Measurements from ENCODE around the gene CTSD. TPM values are rescaled to one million over a fixed set of nuclear protein-coding genes. Genes with fewer than 3 reads are reported as not detected.

CTSD gene
- polyA plus RNA-seq, 1 of the 3 experiments (the other 2 are of a cell fraction) = 187 TPM

DNA sequence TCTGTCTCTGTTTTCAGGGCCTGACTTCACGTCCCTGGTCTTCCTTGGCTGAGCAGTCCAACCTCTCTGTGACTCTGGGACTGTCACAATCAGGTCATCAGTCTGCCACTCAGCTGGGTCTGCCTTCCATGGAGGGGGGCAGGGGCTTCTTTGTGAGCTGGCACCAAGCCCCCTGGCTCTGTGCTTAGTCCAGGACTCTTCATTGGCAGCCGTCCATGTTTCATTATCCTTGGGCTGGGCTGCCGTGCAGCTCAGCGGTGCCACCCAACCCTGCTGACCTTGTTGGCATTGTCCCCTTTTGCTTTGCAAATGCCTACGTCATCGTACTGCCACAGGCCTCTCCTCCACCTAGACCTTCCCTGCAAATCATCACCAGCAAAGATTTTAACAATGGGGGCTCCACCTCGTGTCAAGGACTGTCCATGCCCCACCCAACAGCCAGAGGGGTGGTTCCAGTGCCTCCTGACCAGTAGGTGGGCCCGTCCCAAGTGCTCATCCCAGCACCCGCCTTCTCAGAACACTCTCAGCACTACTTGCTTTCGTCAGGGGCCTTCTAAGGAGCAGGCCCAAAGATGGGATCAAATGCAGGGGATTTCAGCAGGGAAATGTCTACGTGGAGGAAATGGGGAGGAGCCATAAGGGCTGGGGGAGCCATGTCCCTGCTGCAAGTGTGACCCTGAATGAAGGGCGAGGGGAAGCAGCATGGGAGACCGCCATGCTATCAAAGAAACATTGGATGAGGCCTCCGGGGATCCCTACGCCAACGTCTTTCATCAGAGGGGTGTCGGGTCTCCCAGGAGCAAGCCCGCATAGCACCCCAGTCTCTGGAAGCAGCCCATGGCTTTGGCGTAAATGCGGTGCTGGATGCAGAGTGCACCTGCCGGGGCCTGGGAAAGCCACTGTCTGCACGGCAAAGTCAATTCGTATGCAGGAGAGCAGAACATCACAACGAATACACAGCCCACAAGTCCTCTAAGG is 48.5 kb downstream of the CTSD start:
- Histone ChIP-seq H3K79me2 (ENCODE audit: insufficient read depth) (no peaks in the 10 kb centered on the region), H3K4me1 (ENCODE audit: control insufficient read depth in 1 of 2, insufficient read depth in 2 of 2, low read depth in 1 of 2, low read length in 1 of 2) (peaks cover 0 to 8% of the 10 kb centered on the region in 2 experiments; a peak in 1 of 4 replicates), H2AFZ (ENCODE audit: low read depth) (no peak overlapping the region), H3K27ac (ENCODE audit: low read depth in 2 of 2, low read length in 1 of 2) (no peak overlapping the region), H3K4me3 (ENCODE audit: low read depth in 2 of 2, low read length in 1 of 2) (no peak overlapping the region), H3F3A (replicated peaks; ENCODE audit: insufficient read depth) (no peaks in the 10 kb centered on the region), H3K9me2 (no peaks in the 10 kb centered on the region), H3K9me3 (no peaks in the 10 kb centered on the region; the same call in 1 of the 2 replicates), H3K9ac (no peak overlapping the region), H3K27me3 (ENCODE audit: insufficient read depth) (no peaks in the 10 kb centered on the region; the same call in 1 of the 2 replicates), H4K20me1 (ENCODE audit: insufficient read depth) (no peaks in the 10 kb centered on the region), H3K4me2 (no peak overlapping the region), H3K36me3 (replicated peaks in 1 of 2; ENCODE audit: control insufficient read depth in 1 of 2, insufficient read depth in 2 of 2, low read length in 1 of 2) (no peaks in the 10 kb centered on the region)
- CTCF ChIA-PET = interaction anchor here (1.3 to 3.9 kb wide), 2 partner anchors 21 to 118 kb away, joined by 4 to 19 read pairs; no protein-coding TSS in a partner anchor
- WGBS (ENCODE audit: low lambda C conversion rate) = 64% methylated on average over 22 of the region's 24 CpGs
- POLR2A ChIA-PET = no interaction called here
- no peak for DNase-seq
- TF ChIP-seq GATA2 (CRISPR knock-in tag; IDR thresholded peaks at IDR 0.05) (0 out of 2 replicates have a peak, but pooled peaks have one; percentile 11), CHD2 (IDR thresholded peaks at IDR 0.05; ENCODE audit: low read length, partially characterized antibody) (no peak)

DNA sequence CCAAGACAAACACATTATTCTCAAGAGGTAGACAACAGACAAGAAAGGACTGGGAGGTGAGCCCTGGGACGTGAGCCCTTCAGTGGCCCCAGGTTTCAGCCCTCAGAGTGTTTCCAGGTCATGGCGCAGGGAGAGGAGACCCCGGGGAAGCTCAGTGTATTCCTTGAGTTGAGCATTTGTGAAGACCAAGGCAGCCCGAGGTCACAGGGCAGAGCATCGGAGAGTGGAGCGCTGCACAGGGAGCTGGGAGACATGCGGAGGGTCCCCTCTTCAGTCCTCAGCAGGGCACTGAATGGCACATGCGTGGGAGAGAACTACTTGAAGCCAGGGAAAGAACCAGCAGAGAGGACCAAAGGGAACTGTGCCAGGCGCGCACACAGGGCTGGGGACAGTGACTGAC is 55.0 kb downstream of the CTSD start:
- Histone ChIP-seq H3K36me3 (replicated peaks in 1 of 2; ENCODE audit: control insufficient read depth in 1 of 2, insufficient read depth in 2 of 2, low read length in 1 of 2) (no peaks in the 10 kb centered on the region), H3K79me2 (ENCODE audit: insufficient read depth) (no peaks in the 10 kb centered on the region), H3K9me2 (no peaks in the 10 kb centered on the region), H4K20me1 (ENCODE audit: insufficient read depth) (no peaks in the 10 kb centered on the region), H3K9ac (no peak overlapping the region), H3K4me3 (ENCODE audit: low read depth in 2 of 2, low read length in 1 of 2) (no peak overlapping the region), H3K9me3 (no peaks in the 10 kb centered on the region; the same call in 1 of the 2 replicates), H3F3A (replicated peaks; ENCODE audit: insufficient read depth) (no peaks in the 10 kb centered on the region), H3K4me1 (ENCODE audit: control insufficient read depth in 1 of 2, insufficient read depth in 2 of 2, low read depth in 1 of 2, low read length in 1 of 2) (no peaks in the 10 kb centered on the region; a peak in 1 of 4 replicates), H2AFZ (ENCODE audit: low read depth) (no peak overlapping the region), H3K4me2 (no peak overlapping the region), H3K27me3 (ENCODE audit: insufficient read depth) (no peaks in the 10 kb centered on the region; the same call in 1 of the 2 replicates), H3K27ac (ENCODE audit: low read depth in 2 of 2, low read length in 1 of 2) (no peak overlapping the region)
- POLR2A ChIA-PET = no interaction called here
- CTCF ChIA-PET = interaction anchor here (4.0 to 5.6 kb wide), 2 partner anchors 15 to 123 kb away, joined by 36 to 46 read pairs; no protein-coding TSS in a partner anchor
- WGBS (ENCODE audit: low lambda C conversion rate) = 68% methylated on average over 10 of the region's 10 CpGs
- no peak for DNase-seq
- TF ChIP-seq RXRA (IDR thresholded peaks at IDR 0.05; ENCODE audit: borderline replicate concordance, low read depth) (no peak), EP300 (IDR thresholded peaks at IDR 0.05; ENCODE audit: borderline replicate concordance in 1 of 2, low read depth in 1 of 2, low read length in 1 of 2) (no peak), RCOR1 (IDR thresholded peaks at IDR 0.05; ENCODE audit: low read length) (no peak), JUND (IDR thresholded peaks at IDR 0.05) (no peak), YY1 (IDR thresholded peaks at IDR 0.05; ENCODE audit: low read depth) (no peak), GABPA (IDR thresholded peaks at IDR 0.05; ENCODE audit: low read depth) (no peak), RAD21 (IDR thresholded peaks at IDR 0.05; ENCODE audit: low read length) (no peak), TEAD4 (IDR thresholded peaks at IDR 0.05; ENCODE audit: borderline replicate concordance, insufficient read depth) (no peak)
- TF ChIP-seq, protein P1, sequence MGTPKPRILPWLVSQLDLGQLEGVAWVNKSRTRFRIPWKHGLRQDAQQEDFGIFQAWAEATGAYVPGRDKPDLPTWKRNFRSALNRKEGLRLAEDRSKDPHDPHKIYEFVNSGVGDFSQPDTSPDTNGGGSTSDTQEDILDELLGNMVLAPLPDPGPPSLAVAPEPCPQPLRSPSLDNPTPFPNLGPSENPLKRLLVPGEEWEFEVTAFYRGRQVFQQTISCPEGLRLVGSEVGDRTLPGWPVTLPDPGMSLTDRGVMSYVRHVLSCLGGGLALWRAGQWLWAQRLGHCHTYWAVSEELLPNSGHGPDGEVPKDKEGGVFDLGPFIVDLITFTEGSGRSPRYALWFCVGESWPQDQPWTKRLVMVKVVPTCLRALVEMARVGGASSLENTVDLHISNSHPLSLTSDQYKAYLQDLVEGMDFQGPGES (IDR thresholded peaks at IDR 0.05; ENCODE audit: low read depth, low read length) = no peak
- TF ChIP-seq, protein P2, sequence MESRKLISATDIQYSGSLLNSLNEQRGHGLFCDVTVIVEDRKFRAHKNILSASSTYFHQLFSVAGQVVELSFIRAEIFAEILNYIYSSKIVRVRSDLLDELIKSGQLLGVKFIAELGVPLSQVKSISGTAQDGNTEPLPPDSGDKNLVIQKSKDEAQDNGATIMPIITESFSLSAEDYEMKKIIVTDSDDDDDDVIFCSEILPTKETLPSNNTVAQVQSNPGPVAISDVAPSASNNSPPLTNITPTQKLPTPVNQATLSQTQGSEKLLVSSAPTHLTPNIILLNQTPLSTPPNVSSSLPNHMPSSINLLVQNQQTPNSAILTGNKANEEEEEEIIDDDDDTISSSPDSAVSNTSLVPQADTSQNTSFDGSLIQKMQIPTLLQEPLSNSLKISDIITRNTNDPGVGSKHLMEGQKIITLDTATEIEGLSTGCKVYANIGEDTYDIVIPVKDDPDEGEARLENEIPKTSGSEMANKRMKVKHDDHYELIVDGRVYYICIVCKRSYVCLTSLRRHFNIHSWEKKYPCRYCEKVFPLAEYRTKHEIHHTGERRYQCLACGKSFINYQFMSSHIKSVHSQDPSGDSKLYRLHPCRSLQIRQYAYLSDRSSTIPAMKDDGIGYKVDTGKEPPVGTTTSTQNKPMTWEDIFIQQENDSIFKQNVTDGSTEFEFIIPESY (IDR thresholded peaks at IDR 0.05; ENCODE audit: borderline replicate concordance, low read depth) = no peak
- TF ChIP-seq, protein P3, sequence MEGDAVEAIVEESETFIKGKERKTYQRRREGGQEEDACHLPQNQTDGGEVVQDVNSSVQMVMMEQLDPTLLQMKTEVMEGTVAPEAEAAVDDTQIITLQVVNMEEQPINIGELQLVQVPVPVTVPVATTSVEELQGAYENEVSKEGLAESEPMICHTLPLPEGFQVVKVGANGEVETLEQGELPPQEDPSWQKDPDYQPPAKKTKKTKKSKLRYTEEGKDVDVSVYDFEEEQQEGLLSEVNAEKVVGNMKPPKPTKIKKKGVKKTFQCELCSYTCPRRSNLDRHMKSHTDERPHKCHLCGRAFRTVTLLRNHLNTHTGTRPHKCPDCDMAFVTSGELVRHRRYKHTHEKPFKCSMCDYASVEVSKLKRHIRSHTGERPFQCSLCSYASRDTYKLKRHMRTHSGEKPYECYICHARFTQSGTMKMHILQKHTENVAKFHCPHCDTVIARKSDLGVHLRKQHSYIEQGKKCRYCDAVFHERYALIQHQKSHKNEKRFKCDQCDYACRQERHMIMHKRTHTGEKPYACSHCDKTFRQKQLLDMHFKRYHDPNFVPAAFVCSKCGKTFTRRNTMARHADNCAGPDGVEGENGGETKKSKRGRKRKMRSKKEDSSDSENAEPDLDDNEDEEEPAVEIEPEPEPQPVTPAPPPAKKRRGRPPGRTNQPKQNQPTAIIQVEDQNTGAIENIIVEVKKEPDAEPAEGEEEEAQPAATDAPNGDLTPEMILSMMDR (IDR thresholded peaks at IDR 0.05) = no peak
- TF ChIP-seq, protein P4, sequence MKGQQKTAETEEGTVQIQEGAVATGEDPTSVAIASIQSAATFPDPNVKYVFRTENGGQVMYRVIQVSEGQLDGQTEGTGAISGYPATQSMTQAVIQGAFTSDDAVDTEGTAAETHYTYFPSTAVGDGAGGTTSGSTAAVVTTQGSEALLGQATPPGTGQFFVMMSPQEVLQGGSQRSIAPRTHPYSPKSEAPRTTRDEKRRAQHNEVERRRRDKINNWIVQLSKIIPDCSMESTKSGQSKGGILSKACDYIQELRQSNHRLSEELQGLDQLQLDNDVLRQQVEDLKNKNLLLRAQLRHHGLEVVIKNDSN (IDR thresholded peaks at IDR 0.05; ENCODE audit: borderline replicate concordance, low read depth) = no peak
- TF ChIP-seq, protein P5, sequence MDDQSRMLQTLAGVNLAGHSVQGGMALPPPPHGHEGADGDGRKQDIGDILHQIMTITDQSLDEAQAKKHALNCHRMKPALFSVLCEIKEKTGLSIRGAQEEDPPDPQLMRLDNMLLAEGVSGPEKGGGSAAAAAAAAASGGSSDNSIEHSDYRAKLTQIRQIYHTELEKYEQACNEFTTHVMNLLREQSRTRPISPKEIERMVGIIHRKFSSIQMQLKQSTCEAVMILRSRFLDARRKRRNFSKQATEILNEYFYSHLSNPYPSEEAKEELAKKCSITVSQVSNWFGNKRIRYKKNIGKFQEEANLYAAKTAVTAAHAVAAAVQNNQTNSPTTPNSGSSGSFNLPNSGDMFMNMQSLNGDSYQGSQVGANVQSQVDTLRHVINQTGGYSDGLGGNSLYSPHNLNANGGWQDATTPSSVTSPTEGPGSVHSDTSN (IDR thresholded peaks at IDR 0.05) = no peak
